GM12873 (cell line): ENCODE measurements around the gene CLN5.

Experiments used
- TF ChIP-seq, protein P1 (sequence below): IDR thresholded peaks from 2 replicates; pipeline ENCODE4 v1.5.1; 2012; ENCODE audit warnings: low read depth, mild to moderate bottlenecking, moderate library complexity, low read length, control low read depth; ENCODE audit not compliant: insufficient read depth; ENCODE audit errors: missing control alignments

The CLN5 gene

DNA sequence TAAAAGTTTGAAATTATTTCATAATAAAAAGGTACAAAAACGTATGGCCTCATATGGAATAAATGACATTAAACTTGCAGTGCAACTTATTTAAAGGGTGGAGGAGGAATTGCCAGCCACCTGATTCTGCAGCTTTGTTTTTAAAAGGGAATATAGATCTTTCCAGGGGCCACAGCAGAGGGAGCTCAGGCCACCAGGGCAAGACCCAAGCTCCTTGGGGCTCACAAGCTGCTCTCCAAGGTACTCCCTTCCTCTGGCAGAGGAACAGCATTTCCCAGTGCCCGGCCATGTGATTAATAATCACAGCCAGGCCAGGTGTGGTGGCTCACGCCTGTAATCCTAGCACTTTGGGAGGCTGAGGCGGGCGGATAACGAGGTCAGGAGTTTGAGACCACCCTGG is 37.3 kb upstream of the CLN5 start:
- TF ChIP-seq, protein P1, sequence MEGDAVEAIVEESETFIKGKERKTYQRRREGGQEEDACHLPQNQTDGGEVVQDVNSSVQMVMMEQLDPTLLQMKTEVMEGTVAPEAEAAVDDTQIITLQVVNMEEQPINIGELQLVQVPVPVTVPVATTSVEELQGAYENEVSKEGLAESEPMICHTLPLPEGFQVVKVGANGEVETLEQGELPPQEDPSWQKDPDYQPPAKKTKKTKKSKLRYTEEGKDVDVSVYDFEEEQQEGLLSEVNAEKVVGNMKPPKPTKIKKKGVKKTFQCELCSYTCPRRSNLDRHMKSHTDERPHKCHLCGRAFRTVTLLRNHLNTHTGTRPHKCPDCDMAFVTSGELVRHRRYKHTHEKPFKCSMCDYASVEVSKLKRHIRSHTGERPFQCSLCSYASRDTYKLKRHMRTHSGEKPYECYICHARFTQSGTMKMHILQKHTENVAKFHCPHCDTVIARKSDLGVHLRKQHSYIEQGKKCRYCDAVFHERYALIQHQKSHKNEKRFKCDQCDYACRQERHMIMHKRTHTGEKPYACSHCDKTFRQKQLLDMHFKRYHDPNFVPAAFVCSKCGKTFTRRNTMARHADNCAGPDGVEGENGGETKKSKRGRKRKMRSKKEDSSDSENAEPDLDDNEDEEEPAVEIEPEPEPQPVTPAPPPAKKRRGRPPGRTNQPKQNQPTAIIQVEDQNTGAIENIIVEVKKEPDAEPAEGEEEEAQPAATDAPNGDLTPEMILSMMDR: no peak

DNA sequence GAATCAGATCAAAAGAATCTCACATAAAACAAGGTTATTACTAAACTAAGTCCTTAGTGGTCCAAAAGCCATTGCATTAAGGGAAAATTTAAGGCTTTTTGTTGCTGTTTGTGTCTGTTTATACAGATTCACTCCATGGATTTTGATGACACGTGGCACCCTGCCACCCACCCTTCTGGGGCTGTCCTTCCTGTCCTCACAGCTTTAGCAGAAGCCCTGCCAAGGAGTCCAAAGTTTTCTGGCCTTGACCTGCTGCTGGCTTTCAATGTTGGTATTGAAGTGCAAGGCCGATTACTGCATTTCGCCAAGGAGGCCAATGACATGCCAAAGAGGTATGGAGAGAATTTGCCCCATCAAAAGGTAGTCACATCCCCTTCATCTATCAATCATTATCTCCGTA is 36.7 kb upstream of the CLN5 start:
- TF ChIP-seq, protein P1: no peak

DNA sequence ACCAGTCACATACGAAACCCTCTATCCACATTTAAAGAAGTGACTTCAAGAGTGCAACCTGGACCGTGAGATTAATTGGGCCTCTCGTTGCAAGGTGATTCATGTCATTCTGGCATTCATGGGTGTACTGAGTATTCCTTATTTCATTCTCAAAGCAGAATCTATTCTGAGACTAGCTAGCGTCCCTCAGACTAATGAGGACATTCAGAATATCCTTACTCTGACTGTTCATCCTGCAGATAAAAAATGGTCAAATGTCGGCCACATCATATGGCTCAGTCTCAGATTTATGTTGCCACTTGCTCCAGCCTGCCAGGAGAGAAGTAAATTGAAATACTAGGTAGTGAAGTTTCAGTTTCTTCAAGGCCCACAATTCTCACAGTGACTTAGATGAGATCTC is 36.2 kb upstream of the CLN5 start:
- TF ChIP-seq, protein P1: no peak

DNA sequence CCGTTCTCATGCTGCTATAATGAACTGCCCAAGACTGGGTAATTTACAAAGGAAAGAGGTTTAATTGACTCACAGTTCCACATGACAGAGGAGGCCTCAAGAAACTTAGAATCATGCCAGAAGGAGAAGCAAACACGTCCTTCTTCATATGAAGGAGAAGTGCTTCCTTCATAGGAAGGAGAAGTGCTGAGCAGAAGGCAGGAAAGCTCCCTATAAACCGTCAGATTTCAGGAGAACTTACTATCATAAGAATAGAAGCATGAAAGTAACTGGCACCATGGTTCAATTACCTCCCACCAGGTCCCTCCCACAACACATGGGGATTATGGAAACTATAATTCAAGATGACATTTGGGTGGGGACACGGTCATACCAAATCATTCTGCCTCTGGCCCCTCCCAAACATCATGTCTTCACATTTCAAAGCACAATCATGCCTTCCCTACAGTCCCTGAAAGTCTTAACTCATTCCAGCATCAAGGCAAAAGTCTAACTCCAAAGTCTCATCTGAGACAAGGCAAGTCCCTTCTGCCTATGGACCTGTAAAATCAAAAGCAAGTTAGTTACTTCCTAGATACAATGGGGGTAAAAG is 32.9 kb upstream of the CLN5 start:
- TF ChIP-seq, protein P1: no peak

DNA sequence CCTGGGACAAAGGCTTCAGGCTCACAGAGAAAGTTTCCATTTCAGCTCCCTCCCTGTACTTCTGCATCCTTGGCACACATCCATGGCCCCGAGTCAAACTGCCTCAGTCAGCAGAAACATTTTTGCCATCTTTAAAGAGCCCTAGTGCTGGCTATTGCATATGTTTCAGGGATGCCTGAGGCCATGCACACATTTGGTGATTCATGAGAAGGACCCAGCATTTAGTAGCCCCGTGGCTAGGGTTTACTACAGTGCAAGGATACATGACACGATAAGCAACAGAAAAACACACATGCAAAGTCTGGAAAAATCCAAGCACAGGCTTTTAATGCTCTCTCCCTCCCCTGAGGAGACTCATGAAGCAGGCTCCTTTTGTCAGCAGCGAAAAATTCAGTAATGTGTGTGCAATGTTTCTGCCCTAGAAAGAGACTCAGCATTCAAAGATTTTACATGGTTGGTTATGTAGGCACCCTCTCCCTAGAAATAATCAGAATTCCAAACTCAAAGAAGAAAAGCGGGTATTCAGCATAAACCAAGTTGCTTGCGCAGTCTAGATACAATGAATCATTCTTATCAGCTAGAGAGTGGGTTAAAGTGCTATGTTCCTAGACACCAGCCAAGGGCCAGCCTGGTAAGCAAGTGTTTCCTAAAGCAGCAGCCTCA is 26.0 kb upstream of the CLN5 start:
- TF ChIP-seq, protein P1: no peak

DNA sequence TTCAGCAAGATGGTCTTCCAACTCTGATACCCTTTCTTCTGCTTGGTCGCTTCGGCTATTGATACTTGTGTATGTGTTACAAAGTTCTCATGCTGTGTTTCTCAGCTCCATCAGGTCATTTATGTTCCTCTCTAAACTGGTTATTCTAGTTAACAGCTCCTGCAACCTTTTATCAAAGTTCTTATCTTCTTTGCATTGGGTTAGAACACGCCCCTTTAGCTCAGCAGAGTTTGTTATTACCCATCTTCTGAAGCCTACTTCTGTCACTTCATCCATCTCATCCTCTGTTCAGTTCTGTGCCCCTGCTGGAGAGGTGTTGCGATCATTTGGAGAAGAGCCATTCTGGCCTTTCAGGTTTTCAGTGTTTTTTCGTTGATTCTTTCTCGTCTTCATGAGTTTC is 24.9 kb upstream of the CLN5 start:
- TF ChIP-seq, protein P1: no peak

DNA sequence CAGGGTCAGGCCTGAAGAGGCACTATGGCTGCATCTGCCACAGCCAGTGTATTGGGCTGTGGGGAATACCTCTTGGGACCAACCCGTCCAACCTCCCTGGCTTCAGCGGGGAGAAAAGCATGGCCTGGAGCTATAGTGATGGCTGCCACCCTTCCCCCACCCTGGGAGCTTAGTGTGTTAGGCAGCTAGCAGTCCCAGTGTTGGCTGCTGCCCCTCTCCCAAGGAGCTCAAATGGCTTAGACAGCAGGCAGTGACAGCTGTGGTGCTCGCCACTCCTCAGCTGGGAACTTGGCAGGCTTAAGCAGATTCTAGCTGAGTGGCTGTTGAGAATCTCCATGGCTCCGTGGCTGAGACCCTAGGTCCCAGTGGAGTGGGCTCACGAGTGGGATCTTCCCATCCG is 23.8 kb upstream of the CLN5 start:
- TF ChIP-seq, protein P1: no peak
